ENCODE measurements around the gene ALKBH1.
"Not testable (repeated sequence)": the region's sequence is repeated elsewhere in the genome, so short reads cannot be mapped to it uniquely, and the experiment has no call there.

GRCh38 chr14:77747425-77747824 is 39.6 kb upstream of the ALKBH1 start:
- not testable (repeated sequence) for TF ChIP-seq ZNF416 (tag by site-specific recombination; IDR thresholded peaks at IDR 0.05); ZNF530 (tag by site-specific recombination; IDR thresholded peaks at IDR 0.05; ENCODE audit: low read depth); ZNF473 (tag by site-specific recombination; IDR thresholded peaks at IDR 0.05); SALL2 (tag by site-specific recombination; IDR thresholded peaks at IDR 0.05; ENCODE audit: borderline replicate concordance); ZNF341 (tag by site-specific recombination; IDR thresholded peaks at IDR 0.05; ENCODE audit: low read depth); ZNF701 (tag by site-specific recombination; IDR thresholded peaks at IDR 0.05); ZNF354C (tag by site-specific recombination; IDR thresholded peaks at IDR 0.05; ENCODE audit: borderline replicate concordance, low read depth); PRDM10 (tag by site-specific recombination; IDR thresholded peaks at IDR 0.05); ZNF521 (tag by site-specific recombination; IDR thresholded peaks at IDR 0.05); ZNF302 (tag by site-specific recombination; IDR thresholded peaks at IDR 0.05; ENCODE audit: low read depth); KLF16 (tag by site-specific recombination; IDR thresholded peaks at IDR 0.05)
- TF ChIP-seq, protein P1, sequence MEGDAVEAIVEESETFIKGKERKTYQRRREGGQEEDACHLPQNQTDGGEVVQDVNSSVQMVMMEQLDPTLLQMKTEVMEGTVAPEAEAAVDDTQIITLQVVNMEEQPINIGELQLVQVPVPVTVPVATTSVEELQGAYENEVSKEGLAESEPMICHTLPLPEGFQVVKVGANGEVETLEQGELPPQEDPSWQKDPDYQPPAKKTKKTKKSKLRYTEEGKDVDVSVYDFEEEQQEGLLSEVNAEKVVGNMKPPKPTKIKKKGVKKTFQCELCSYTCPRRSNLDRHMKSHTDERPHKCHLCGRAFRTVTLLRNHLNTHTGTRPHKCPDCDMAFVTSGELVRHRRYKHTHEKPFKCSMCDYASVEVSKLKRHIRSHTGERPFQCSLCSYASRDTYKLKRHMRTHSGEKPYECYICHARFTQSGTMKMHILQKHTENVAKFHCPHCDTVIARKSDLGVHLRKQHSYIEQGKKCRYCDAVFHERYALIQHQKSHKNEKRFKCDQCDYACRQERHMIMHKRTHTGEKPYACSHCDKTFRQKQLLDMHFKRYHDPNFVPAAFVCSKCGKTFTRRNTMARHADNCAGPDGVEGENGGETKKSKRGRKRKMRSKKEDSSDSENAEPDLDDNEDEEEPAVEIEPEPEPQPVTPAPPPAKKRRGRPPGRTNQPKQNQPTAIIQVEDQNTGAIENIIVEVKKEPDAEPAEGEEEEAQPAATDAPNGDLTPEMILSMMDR (tag by site-specific recombination; IDR thresholded peaks at IDR 0.05) = not testable (repeated sequence)
- TF ChIP-seq, protein P2, sequence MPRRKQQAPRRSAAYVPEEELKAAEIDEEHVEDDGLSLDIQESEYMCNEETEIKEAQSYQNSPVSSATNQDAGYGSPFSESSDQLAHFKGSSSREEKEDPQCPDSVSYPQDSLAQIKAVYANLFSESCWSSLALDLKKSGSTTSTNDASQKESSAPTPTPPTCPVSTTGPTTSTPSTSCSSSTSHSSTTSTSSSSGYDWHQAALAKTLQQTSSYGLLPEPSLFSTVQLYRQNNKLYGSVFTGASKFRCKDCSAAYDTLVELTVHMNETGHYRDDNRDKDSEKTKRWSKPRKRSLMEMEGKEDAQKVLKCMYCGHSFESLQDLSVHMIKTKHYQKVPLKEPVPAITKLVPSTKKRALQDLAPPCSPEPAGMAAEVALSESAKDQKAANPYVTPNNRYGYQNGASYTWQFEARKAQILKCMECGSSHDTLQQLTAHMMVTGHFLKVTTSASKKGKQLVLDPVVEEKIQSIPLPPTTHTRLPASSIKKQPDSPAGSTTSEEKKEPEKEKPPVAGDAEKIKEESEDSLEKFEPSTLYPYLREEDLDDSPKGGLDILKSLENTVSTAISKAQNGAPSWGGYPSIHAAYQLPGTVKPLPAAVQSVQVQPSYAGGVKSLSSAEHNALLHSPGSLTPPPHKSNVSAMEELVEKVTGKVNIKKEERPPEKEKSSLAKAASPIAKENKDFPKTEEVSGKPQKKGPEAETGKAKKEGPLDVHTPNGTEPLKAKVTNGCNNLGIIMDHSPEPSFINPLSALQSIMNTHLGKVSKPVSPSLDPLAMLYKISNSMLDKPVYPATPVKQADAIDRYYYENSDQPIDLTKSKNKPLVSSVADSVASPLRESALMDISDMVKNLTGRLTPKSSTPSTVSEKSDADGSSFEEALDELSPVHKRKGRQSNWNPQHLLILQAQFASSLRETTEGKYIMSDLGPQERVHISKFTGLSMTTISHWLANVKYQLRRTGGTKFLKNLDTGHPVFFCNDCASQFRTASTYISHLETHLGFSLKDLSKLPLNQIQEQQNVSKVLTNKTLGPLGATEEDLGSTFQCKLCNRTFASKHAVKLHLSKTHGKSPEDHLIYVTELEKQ (tag by site-specific recombination; IDR thresholded peaks at IDR 0.05; ENCODE audit: borderline replicate concordance) = not testable (repeated sequence)

All from HEK293 (cell line).